ENCODE results near the gene IFIT3. TPM values are rescaled to one million over a fixed set of nuclear protein-coding genes. Genes with fewer than 3 reads are reported as not detected.
A peak's percentile ranks its signal among the peaks of the same experiment; 100 is the strongest.
"Not testable (repeated sequence)": the region's sequence is repeated elsewhere in the genome, so short reads cannot be mapped to it uniquely, and the experiment has no call there.

IFIT3 gene
- total and polyA plus RNA-seq, 2 donors: 31.5 to 33.4 TPM

GRCh38 chr10:89318047-89318446 lies 9.8 kb upstream of the IFIT3 start:
- not testable (repeated sequence) for H3K27ac ChIP-seq (ENCODE audit: low read depth in 1 of 2, low read length in 1 of 2); H3K27me3 ChIP-seq (ENCODE audit: control insufficient read depth in 2 of 2, insufficient read depth in 1 of 2, low read length in 1 of 2); H3K9me3 ChIP-seq (ENCODE audit: control insufficient read depth in 2 of 2, insufficient read depth in 1 of 2, low read length in 1 of 2); H3K4me3 ChIP-seq (ENCODE audit: low read length in 2 of 2); H3K4me1 ChIP-seq (ENCODE audit: control insufficient read depth in 2 of 2, insufficient read depth in 2 of 2, low read length in 2 of 2); H3K36me3 ChIP-seq (ENCODE audit: control insufficient read depth in 2 of 2, insufficient read depth in 2 of 2, low read length in 1 of 2); DNase-seq (ENCODE audit: low read depth in 6 of 9, low spot score in 9 of 9)
- WGBS: 98% methylated on average over 4 of the region's 4 CpGs

GRCh38 chr10:89325081-89325480 lies 2.7 kb upstream of the IFIT3 start:
- H3K4me1 ChIP-seq (ENCODE audit: control insufficient read depth in 2 of 2, insufficient read depth in 2 of 2, low read length in 2 of 2): peaks cover 0 to 17% of the 10 kb centered on the region in 2 donors
- not testable (repeated sequence) for H3K27me3 ChIP-seq (ENCODE audit: control insufficient read depth in 2 of 2, insufficient read depth in 1 of 2, low read length in 1 of 2); H3K36me3 ChIP-seq (ENCODE audit: control insufficient read depth in 2 of 2, insufficient read depth in 2 of 2, low read length in 1 of 2); H3K9me3 ChIP-seq (ENCODE audit: control insufficient read depth in 2 of 2, insufficient read depth in 1 of 2, low read length in 1 of 2); H3K27ac ChIP-seq (ENCODE audit: low read depth in 1 of 2, low read length in 1 of 2); DNase-seq (ENCODE audit: low read depth in 6 of 9, low spot score in 9 of 9); H3K4me3 ChIP-seq (ENCODE audit: low read length in 2 of 2)

GRCh38 chr10:89325856-89326255 lies 1.9 kb upstream of the IFIT3 start:
- H3K36me3 ChIP-seq (ENCODE audit: control insufficient read depth in 2 of 2, insufficient read depth in 2 of 2, low read length in 1 of 2); DNase-seq (ENCODE audit: low read depth in 6 of 9, low spot score in 9 of 9); H3K27me3 ChIP-seq (ENCODE audit: control insufficient read depth in 2 of 2, insufficient read depth in 1 of 2, low read length in 1 of 2); H3K4me3 ChIP-seq (ENCODE audit: low read length in 2 of 2); H3K27ac ChIP-seq (ENCODE audit: low read depth in 1 of 2, low read length in 1 of 2); H3K9me3 ChIP-seq (ENCODE audit: control insufficient read depth in 2 of 2, insufficient read depth in 1 of 2, low read length in 1 of 2): not testable (repeated sequence)
- 98% methylated on average over 2 of the region's 2 CpGs for WGBS
- H3K4me1 ChIP-seq (ENCODE audit: control insufficient read depth in 2 of 2, insufficient read depth in 2 of 2, low read length in 2 of 2): peaks cover 0 to 20% of the 10 kb centered on the region in 2 donors

GRCh38 chr10:89329151-89329550 lies 1.4 kb downstream of the IFIT3 start:
- peaks cover 11 to 44% of the 10 kb centered on the region in 2 donors for H3K4me1 ChIP-seq (ENCODE audit: control insufficient read depth in 2 of 2, insufficient read depth in 2 of 2, low read length in 2 of 2)
- WGBS: 96% methylated on average over 2 of the region's 2 CpGs
- no peak overlapping the region for H3K4me3 ChIP-seq (ENCODE audit: low read length in 2 of 2)

GRCh38 chr10:89330014-89330413 lies 2.2 kb downstream of the IFIT3 start:
- peaks cover 11 to 51% of the 10 kb centered on the region in 2 donors for H3K4me1 ChIP-seq (ENCODE audit: control insufficient read depth in 2 of 2, insufficient read depth in 2 of 2, low read length in 2 of 2)
- H3K27me3 ChIP-seq (ENCODE audit: control insufficient read depth in 2 of 2, insufficient read depth in 1 of 2, low read length in 1 of 2); H3K36me3 ChIP-seq (ENCODE audit: control insufficient read depth in 2 of 2, insufficient read depth in 2 of 2, low read length in 1 of 2); DNase-seq (ENCODE audit: low read depth in 6 of 9, low spot score in 9 of 9); H3K9me3 ChIP-seq (ENCODE audit: control insufficient read depth in 2 of 2, insufficient read depth in 1 of 2, low read length in 1 of 2); H3K27ac ChIP-seq (ENCODE audit: low read depth in 1 of 2, low read length in 1 of 2); H3K4me3 ChIP-seq (ENCODE audit: low read length in 2 of 2): not testable (repeated sequence)
- WGBS: 96% methylated on average over 2 of the region's 3 CpGs

More at GRCh38 chr10:89329151-89329550, 1.4 kb downstream of the IFIT3 start:
- H3K36me3 ChIP-seq (ENCODE audit: control insufficient read depth in 2 of 2, insufficient read depth in 2 of 2, low read length in 1 of 2): no peaks in the 10 kb centered on the region
- H3K27ac ChIP-seq (ENCODE audit: low read depth in 1 of 2, low read length in 1 of 2): no peak overlapping the region
- H3K27me3 ChIP-seq (ENCODE audit: control insufficient read depth in 2 of 2, insufficient read depth in 1 of 2, low read length in 1 of 2): no peaks in the 10 kb centered on the region
- H3K9me3 ChIP-seq (ENCODE audit: control insufficient read depth in 2 of 2, insufficient read depth in 1 of 2, low read length in 1 of 2): no peaks in the 10 kb centered on the region
- no peak for DNase-seq (ENCODE audit: low read depth in 6 of 9, low spot score in 9 of 9)

- Histone ChIP-seq H3K9me3 (ENCODE audit: control insufficient read depth in 2 of 2, insufficient read depth in 1 of 2, low read length in 1 of 2) (no peaks in the 10 kb centered on the region), H3K27me3 (ENCODE audit: control insufficient read depth in 2 of 2, insufficient read depth in 1 of 2, low read length in 1 of 2) (peaks cover 4 to 8% of the 10 kb centered on the region in 2 donors), H3K36me3 (ENCODE audit: control insufficient read depth in 2 of 2, insufficient read depth in 2 of 2, low read length in 1 of 2) (no peaks in the 10 kb centered on the region), H3K27ac (ENCODE audit: low read depth in 1 of 2, low read length in 1 of 2) (no peak overlapping the region), H3K4me3 (ENCODE audit: low read length in 2 of 2) (no peak overlapping the region), H3K4me1 (ENCODE audit: control insufficient read depth in 2 of 2, insufficient read depth in 2 of 2, low read length in 2 of 2) (peaks cover 11 to 51% of the 10 kb centered on the region in 2 donors)
- no peak for DNase-seq (ENCODE audit: low read depth in 6 of 9, low spot score in 9 of 9)
Observed at GRCh38 chr10:89330537-89331212, 2.9 kb downstream of the IFIT3 start.

- WGBS: 91% methylated on average over 14 of the region's 14 CpGs
- DNase-seq (ENCODE audit: low read depth in 6 of 9, low spot score in 9 of 9); H3K4me3 ChIP-seq (ENCODE audit: low read length in 2 of 2); H3K9me3 ChIP-seq (ENCODE audit: control insufficient read depth in 2 of 2, insufficient read depth in 1 of 2, low read length in 1 of 2); H3K27me3 ChIP-seq (ENCODE audit: control insufficient read depth in 2 of 2, insufficient read depth in 1 of 2, low read length in 1 of 2); H3K36me3 ChIP-seq (ENCODE audit: control insufficient read depth in 2 of 2, insufficient read depth in 2 of 2, low read length in 1 of 2): not testable (repeated sequence)
- Histone ChIP-seq H3K27ac (ENCODE audit: low read depth in 1 of 2, low read length in 1 of 2) (peak overlapping the region; percentile 66 to 70), H3K4me1 (ENCODE audit: control insufficient read depth in 2 of 2, insufficient read depth in 2 of 2, low read length in 2 of 2) (peaks cover 11 to 51% of the 10 kb centered on the region in 2 donors)
Observed at GRCh38 chr10:89331487-89332122, 3.8 kb downstream of the IFIT3 start.

- H3K4me1 ChIP-seq (ENCODE audit: control insufficient read depth in 2 of 2, insufficient read depth in 2 of 2, low read length in 2 of 2): peaks cover 11 to 50% of the 10 kb centered on the region in 2 donors
- WGBS: 15% methylated on average over 5 of the region's 5 CpGs
Observed at GRCh38 chr10:89332123-89332633, 4.4 kb downstream of the IFIT3 start.

GRCh38 chr10:89335226-89335625 lies 7.4 kb downstream of the IFIT3 start:
- Histone ChIP-seq H3K4me3 (ENCODE audit: low read length in 2 of 2) (no peak overlapping the region), H3K27ac (ENCODE audit: low read depth in 1 of 2, low read length in 1 of 2) (no peak overlapping the region)

More at GRCh38 chr10:89332123-89332633, 4.4 kb downstream of the IFIT3 start:
- Histone ChIP-seq H3K4me3 (ENCODE audit: low read length in 2 of 2) (peak overlapping the region; percentile 17 to 37), H3K27ac (ENCODE audit: low read depth in 1 of 2, low read length in 1 of 2) (peak overlapping the region; percentile 66 to 70), H3K27me3 (ENCODE audit: control insufficient read depth in 2 of 2, insufficient read depth in 1 of 2, low read length in 1 of 2) (peaks cover 4 to 8% of the 10 kb centered on the region in 2 donors), H3K9me3 (ENCODE audit: control insufficient read depth in 2 of 2, insufficient read depth in 1 of 2, low read length in 1 of 2) (no peaks in the 10 kb centered on the region), H3K36me3 (ENCODE audit: control insufficient read depth in 2 of 2, insufficient read depth in 2 of 2, low read length in 1 of 2) (no peaks in the 10 kb centered on the region)
- DNase-seq (ENCODE audit: low read depth in 6 of 9, low spot score in 9 of 9): peak in 8 of 9 donors; percentile 21 to 79 (median 47)

More at GRCh38 chr10:89335226-89335625, 7.4 kb downstream of the IFIT3 start:
- no peak for DNase-seq (ENCODE audit: low read depth in 6 of 9, low spot score in 9 of 9)
- Histone ChIP-seq H3K4me1 (ENCODE audit: control insufficient read depth in 2 of 2, insufficient read depth in 2 of 2, low read length in 2 of 2) (peaks cover 11 to 34% of the 10 kb centered on the region in 2 donors), H3K36me3 (ENCODE audit: control insufficient read depth in 2 of 2, insufficient read depth in 2 of 2, low read length in 1 of 2) (peaks cover 0 to 13% of the 10 kb centered on the region in 2 donors), H3K27me3 (ENCODE audit: control insufficient read depth in 2 of 2, insufficient read depth in 1 of 2, low read length in 1 of 2) (peaks cover 4 to 8% of the 10 kb centered on the region in 2 donors), H3K9me3 (ENCODE audit: control insufficient read depth in 2 of 2, insufficient read depth in 1 of 2, low read length in 1 of 2) (no peaks in the 10 kb centered on the region)
- 95% methylated on average over 3 of the region's 3 CpGs for WGBS

Measured in thymus (tissue), 11 donors.